Measurements from ENCODE around the gene PIP4P1.
"Not testable (repeated sequence)": the region's sequence is repeated elsewhere in the genome, so short reads cannot be mapped to it uniquely, and the experiment has no call there.

PIP4P1 gene

DNA sequence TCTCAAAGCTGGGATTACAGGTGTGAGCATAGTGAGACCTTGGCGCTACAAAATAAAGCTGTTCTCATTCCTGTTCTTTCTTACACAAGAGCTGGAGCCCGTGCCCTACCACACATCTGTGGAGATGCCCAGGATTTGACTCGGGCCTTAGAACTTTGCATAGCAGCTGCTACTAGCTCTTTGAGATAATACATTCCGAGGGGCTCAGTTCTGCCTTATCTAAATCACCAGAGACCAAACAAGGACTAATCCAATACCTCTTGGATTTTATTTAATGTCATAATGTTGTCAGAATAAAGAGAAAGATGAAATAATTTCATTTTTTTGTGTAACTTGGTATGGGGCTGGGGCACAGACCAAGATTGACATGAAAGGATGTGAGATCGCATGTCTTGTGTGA, 15.5 kb upstream of the PIP4P1 start:
- DNase-seq = no peak

DNA sequence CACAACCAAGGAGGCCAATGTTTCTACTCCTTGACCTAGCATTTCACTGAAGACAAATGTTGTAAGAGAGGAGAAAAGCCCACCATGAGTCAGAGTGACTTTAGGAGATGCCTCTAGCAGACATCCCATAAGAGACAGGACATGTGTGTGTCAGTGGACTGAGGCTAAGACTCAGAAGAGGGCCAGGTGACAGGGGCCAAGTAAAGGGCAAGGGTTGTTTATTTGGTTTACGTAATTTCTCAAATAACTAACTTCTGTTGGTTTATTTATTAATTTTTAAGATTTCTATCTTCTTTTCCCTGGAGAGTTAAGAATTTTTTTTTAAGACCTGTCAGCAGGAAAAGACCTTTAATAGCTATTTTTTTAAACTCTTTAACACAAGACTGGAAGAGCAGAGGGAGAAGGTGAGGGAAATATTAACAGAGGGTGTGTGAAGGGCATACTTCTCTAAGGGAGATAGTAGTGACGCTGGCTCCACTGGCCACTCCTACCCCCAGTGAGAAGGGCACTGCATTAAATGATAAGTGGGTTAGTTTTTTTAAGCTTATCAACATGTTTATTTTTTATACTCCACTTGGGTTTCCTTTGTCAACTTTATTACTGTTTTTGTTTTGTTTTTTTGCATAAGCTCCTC, 11.4 kb upstream of the PIP4P1 start:
- DNase-seq = peak in 2 of 3 donors; percentile 27 to 38

DNA sequence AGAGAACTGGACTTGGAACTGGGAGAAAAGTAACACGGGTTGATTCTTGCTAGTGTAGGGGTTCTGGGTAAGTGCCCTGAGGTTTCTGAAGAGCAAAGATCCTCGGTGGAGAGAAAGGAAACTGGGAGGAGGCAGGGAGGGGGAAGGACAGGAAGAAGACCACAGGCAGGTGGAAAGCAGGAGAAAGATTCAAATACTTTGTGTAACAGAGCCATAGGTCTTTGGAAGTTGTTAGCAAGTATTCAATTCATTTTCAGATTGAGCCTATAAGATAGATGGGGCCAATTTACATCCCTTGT, 9.3 kb upstream of the PIP4P1 start:
- no peak for DNase-seq

DNA sequence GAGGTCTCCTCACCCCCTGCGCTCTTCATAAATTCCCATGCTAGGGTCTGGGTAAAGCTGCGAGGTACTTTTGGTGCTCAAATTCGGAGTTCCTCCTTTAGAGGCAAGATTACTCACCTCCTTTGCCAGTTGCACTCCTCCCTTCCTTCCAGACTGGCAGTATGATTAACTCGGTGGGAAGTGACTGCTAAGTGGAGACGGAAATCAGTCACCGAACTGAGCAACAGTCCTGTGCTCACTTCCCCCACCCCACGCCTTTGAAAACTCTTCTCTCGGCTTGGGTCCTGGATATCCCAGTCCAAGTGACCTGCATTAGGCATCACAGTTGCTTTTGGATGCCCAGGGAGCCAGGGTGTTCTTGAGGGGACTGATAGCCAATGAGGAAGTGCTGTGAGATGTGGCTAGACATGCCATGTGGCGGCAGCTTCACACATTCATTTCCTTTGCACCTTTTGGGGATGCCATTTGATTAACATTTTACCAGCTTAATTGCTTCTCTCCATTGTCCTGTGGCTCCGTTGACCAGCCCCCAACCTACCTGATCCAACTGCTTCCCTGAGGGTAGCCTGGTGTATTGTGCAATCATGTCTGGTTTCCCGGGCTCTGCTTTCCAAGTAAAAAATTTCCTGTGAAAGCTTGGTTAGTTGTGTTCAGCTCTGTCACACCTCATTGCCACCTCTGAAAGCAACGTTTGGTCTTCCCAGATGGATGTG, 8.8 kb upstream of the PIP4P1 start:
- DNase-seq = peak; percentile 90 to 98 (median 94)

DNA sequence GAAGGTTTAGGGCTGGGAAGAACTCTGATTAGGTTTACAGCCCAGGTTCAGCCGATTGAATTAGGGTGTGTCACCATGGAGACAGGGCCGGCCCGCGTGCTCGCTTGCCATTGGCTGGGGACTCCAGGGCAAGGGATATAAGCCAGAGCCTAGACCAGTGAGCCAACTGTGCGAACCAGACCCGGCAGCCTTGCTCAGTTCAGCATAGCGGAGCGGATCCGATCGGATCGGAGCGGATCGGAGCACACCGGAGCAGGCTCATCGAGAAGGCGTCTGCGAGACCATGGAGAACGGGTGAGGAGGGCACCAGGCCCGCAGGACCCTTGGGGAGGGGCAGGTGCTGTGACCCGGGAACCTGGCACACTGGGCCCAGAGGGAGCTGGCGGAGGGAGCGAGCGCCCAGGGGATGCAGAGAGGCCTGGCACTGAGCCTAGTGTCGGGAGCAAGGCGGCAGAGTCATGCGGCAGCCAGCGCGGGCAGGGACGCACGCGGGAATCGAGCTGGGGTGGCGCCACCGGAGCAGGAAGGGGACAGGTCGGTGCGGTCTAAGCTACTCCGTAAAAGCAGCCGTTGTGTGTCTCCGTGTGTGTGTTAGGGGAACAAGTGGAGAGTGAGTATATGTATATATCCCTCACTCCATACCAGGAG, 8.1 kb upstream of the PIP4P1 start, which contains the start of gene PNP:
Gene PNP, plus strand, starts transcription at position 165 of the 648 bp plus-strand sequence. Its CDS starts 119 bp downstream, at position 284.
- peak; percentile 92 to 93 (median 92) for DNase-seq

DNA sequence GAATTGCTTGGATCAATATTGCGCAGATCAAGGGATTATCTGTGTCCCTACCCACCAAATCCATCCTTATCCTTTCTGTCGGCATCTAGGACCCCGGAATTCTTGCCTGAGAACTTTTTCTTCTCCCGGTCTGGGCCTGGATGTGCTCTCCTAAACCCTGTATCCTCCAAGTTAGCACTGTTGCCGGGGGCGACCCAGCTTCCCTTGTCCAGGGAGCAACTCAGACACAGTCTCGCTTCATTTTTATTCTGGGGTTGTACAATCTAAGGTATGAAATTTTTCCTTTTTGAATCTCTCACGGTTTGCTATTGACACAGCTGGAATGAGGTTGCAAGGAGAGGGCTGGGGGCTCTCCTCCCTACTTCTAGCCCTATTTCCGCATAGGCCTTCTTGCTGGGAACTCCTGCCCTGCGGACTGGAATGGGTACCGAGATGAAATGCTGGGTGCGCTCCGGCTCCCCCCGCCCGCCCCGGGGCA, 7.6 kb upstream of the PIP4P1 start:
- DNase-seq = peak in 1 of 3 donors; percentile 33

DNA sequence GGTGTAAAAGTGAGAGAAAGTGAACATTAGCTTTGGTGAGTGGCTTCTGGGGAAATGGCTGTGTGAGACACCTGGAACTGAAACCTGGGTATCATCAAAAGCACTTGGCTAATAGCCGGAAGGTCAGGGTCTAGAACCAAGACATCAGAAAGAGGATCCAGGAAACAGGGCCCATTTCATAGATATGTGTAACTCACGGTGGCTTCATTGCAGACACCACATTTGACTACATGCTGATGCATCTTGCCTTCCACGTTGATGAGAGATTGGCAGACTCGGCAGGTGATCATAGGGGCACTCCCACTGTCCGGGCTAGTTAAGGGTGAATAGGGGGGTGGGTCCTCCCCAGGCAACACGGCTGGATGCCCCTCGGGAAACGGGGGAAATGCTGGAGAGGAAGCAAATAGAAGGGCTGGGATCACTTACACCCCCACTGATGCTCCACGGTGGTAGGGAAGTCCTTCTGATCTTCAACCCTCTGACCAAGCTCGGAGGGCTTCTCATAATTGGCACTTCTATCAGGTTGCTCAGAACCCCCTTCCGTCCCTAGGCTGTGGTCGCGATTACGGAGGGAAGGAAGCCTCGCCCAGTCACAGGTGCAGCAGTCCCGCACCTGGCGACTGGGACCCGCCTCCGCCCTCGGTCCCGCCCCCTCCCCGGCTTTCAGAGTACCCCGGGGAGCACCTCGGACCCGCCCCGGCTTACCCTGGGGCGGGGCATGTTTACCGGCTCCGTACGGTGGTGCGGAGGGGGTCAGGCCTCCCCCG, 593 bp downstream of the PIP4P1 start:
- no peak for DNase-seq

DNA sequence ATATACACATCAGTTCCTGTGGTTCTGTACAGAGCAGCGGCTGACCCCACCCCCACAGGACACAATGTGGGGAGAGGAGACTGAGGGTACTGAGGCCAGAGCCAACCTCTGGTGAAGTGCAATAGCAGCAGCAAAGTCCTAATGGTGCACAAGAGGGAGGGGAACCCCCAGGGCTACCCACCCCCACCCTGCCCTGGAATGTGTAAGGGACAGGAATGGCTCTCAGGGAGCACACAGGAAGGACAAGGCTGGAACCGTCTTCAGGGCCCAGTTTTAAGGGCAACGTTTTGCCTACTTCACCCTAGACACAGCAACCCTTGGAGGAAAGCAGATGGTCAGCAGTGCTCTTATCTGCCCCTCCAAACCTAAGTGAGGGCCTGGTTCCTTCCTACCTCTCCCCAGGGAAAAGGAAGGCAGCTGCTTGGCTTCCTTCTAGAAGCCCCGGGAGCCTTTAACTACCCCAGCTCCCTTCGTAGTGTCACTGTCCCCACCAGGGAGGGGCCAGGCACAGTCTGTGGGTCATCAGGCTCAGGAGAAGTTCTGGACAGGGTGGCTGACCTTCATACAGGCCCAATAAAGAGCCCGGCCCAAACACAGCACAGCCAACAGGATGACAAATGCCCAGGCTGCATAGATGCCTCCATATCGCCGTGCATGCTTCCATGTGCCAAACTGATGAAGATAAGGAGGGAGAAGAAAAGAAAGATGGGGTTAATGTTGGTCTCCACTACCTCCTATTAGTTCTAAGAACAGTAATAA, 3.0 kb downstream of the PIP4P1 start:
- no peak for DNase-seq

DNA sequence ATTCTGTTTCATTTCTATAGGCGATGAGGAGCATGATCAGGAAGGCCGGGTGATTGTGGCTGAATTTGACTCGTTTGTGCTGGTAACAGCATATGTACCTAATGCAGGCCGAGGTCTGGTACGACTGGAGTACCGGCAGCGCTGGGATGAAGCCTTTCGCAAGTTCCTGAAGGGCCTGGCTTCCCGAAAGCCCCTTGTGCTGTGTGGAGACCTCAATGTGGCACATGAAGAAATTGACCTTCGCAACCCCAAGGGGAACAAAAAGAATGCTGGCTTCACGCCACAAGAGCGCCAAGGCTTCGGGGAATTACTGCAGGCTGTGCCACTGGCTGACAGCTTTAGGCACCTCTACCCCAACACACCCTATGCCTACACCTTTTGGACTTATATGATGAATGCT, 4.3 kb downstream of the PIP4P1 start:
- DNase-seq = peak; percentile 30 to 54 (median 54)

DNA sequence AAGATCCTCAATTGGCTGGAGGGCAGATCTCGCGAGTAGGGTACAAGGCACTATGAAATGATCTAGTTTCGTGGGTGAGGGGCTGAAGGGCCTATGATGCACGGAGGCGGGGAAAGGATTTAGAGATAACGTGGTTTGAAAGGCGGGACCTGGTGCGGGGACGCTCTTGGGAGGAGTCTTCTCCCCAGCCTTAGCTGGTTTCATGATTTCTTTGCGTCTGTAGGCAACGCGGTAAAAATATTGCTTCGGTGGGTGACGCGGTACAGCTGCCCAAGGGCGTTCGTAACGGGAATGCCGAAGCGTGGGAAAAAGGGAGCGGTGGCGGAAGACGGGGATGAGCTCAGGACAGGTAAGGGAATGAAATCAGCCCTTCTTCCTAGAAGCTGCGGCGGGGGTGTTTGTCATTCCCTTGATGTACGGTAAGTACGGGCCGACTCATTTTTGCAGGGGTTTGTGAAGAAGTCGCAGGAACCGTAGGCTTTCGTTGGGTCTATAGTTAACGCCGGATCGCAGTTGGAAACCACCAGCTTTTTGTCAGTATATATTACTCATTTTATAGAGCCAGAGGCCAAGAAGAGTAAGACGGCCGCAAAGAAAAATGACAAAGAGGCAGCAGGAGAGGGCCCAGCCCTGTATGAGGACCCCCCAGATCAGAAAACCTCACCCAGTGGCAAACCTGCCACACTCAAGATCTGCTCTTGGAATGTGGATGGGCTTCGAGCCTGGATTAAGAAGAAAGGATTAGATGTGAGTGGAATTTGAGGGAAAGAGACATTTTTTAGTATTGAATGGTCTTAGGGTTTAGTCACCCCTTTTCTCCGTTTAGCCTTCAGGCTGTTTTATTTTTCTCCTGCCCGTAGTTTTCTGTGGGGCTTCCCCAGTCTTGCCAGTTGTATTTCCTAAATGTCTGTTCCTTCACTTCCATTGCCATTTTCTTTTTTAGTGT, 5.6 kb downstream of the PIP4P1 start:
- peak; percentile 76 to 85 (median 80) for DNase-seq

DNA sequence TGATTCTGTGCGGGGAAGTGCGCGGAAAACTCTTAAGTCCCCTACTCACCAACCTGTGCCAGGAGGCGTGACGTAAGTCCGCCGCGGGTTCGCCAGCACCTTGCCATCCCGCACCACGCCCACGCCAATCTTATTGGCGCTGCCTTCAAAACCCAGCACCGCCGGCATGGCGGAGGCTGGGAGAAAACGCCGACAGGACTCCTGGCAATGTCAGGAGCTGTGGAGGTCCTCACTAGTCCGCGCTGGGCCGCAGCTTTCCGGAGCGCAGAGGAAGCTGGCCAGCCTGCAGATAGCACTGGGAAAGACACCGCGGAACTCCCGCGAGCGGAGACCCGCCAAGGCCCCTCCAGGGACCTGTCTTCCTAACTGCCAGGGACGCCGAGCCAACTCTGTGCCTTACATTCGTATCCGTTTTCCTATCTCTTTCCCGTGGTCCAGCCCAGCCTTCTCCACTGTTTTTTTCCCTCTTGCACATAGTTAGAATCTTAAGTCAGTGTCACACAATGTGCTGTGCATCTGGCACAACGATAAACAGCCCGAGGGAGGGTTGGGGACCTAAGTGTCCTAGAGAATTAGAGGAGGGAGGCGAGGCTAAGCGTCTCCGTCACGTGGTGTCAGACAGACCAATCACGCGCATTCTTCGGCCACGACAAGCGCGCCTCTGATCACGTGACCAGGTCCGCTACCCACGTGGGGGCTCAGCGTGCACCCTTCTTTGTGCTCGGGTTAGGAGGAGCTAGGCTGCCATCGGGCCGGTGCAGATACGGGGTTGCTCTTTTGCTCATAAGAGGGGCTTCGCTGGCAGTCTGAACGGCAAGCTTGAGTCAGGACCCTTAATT, 6.5 kb downstream of the PIP4P1 start, which contains the start of the genes APEX1 and OSGEP:
Gene APEX1, plus strand, starts transcription at position 711 of the 839 bp plus-strand sequence. CDS start 420 bp downstream, outside the sequence.
Gene OSGEP, minus strand, starts transcription at position 297 of the 839 bp plus-strand sequence. Its CDS starts 129 bp downstream, at position 168.
- DNase-seq = peak; percentile 99 to 100 (median 100)

DNA sequence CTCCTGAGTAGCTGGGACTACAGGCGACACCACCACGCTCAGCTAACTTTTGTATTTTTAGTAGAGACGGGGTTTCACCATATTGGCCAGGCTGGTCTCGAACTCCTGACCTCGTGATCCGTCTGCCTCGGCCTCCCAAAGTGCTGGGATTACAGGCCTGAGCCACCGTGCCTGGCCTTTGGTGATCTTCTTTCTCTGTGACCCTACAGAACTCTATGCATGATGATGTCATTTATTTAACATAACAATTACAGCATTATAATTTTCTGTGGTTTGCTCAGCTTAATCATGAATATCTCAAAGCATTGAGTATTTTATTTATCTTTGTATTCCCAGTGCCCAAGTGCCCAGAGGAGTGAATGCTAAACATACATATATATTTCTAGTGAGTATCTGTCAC, 8.4 kb downstream of the PIP4P1 start:
- DNase-seq = not testable (repeated sequence)

DNA sequence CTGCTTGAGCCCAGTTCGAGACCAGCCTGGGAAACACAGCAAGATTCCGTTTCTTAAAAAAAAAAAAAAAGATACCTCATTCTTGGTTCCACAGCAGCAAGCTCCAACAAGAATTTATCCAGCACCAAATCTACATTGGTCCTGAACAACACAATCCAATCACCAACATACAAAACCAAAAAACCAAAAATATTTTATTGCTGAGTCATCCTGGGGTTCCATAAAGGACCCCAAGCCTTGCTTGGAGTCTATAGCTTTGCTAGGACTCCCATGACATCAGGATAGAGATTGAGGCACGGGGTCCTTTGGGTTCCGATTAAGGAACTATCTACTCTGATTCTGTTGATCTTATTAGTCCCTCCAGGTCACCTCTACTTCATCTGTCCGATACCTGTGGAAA, 14.3 kb downstream of the PIP4P1 start:
- DNase-seq = no peak

DNA sequence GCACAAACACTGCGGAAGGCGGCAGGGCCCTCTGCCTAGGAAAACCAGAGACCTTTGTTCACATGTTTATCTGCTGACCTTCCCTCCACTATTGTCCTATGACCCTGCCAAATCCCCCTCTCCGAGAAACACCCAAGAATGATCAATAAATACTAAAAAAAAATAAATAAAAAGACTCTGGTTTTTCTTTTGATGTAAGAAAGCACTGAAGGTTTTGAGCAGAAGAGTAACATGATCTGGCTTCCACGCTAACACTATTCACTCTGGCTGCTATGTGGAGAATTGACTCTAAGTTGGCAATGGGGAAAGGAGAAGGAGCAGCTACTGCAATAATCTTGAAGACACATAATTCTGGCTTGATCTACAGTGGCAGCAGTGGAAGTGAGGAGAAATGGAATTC, 17.6 kb downstream of the PIP4P1 start:
- DNase-seq = not testable (repeated sequence)

DNA sequence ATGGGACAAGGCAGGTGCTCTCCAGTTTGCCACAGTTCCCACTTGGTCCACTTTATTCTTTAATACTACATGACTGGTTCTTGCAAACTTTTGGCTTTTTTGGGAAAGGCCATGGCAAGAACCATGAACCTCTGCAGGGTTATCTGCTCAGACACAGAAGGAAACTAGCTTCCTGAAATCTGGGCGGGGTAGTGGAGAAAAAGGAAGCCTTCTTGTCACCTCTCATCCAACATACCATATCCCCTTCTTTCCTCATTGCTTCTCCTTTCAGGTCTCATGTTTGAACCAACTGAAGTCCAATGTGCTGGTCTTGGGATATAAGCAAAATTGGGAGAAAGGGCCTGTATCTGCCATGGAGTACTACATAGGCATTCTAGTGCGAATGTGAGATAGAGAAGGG, 19.8 kb downstream of the PIP4P1 start:
- no peak for DNase-seq

DNA sequence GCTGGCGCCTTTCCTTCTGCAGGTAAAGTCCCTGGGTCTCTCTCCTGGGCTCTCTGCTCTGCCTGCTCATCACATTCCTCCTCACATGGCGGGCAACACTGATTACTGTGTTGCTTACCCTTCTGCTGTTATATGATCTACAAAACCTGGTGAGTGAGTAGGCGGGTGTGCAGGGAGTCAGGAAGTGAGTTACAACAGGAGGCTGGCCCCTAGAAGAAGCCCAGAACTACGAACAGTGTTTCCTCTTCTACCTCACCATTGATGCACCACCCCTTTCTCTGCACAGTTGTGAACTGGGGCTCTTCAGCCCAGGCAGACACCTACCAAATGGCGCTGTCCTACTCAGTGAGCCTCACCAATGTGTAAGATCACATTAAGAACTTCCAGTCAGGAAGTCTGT, 20.4 kb downstream of the PIP4P1 start:
- no peak for DNase-seq

DNA sequence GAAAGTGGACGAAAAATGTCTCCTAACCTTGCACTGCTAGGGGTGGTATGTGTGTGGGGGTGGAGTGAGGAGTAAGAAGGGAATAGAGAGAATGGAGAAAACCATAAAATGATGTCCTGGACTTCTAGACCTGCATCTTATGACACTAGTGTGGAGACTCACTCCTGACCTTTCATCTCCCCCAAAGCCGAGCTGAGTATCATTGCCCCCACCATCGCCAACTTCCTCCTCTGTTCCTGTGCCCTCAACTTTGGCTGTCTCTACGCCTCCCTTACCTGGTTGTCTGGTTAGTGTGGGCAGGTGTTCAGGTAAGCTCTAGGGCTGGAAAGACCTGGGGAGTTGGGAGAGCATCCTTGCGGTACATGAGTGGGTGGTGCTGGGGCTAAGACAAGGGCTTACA, 20.8 kb downstream of the PIP4P1 start:
- DNase-seq = no peak

DNA sequence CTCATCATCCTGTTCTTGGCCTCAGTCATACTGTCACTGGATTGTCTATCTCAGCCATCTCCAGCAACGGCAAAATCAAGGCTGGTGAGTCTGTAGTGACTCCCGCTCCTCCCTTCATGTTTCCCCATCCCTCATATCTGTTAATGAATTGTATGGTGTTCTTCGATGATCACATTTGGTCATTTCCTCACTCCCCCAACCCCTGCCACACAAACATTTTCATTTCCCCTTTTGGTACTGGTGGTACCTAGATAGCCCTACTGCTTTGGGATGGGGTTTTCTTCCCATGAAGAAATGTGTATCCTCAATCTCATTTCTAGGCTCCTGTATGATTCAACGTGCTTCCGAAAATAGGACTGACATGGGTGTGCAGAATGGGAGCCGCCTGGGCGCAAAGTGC, 22.6 kb downstream of the PIP4P1 start:
- no peak for DNase-seq

DNA sequence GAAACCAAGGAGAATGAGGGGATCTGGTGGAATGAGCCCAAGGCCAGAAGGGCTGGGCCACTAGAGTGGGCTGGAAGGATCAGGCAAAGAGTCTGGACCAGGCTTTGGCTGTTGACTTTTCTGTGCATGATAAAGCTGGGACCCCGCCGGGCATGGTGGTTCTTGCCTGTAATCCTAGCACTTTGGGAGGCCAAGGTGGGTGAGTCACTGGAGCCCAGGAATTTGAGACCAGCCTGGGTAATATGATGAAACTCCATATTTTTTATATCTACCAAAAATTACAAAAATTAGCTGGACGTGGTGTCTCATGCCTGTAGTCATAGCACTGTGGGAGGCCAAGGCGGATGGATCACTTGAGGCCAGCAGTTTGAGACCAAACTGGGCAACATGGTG, 24.9 kb downstream of the PIP4P1 start:
- no peak for DNase-seq

Data from suppressor macrophage treated with lipopolysaccharide for 1 hour (primary cell).